Stomach (tissue), 4 donors: ENCODE measurements around the gene BHLHA15.

Experiments
- POLR2A ChIP-seq, 4 donors: fragments of 450-650 bp; IDR thresholded peaks; one replicate each; pipeline ENCODE4 v1.6.1; 2016; ENCODE audit warnings: antibody characterized with exemption in 4 of 4, control low read depth in 2 of 4, mild to moderate bottlenecking in 1 of 4, moderate library complexity in 1 of 4
- TF ChIP-seq, protein P1 (sequence below), 7 experiments: fragments of 450-650 bp in 4 of 7; fragments of 200-600 bp in 3 of 7; sonication (generic) in 3 of 7; IDR thresholded peaks; one replicate each; pipeline ENCODE4 v1.5.1; 2016 to 2019; ENCODE audit warnings: antibody characterized with exemption in 7 of 7, control low read depth in 2 of 7, mild to moderate bottlenecking in 1 of 7

DNA sequence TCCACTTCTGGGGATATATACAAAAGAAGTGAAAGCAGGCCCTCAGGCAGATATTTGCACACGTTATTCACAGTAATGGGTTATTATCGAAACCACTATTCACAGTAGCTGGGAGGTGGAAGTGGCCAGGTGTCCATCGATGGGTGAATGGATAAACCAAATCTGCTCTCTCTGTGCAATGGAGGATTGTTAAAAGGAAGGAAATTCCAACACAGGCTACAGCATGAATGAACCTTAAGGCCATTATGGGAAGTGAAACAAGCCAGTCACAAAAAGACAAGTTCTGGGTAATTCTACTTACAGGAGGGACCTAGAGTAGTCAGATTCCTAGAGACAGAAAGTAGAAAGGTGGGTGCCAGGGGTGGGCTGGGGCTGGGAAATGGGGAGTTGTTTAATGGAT, 48.5 kb upstream of the BHLHA15 start:
- TF ChIP-seq, protein P1, sequence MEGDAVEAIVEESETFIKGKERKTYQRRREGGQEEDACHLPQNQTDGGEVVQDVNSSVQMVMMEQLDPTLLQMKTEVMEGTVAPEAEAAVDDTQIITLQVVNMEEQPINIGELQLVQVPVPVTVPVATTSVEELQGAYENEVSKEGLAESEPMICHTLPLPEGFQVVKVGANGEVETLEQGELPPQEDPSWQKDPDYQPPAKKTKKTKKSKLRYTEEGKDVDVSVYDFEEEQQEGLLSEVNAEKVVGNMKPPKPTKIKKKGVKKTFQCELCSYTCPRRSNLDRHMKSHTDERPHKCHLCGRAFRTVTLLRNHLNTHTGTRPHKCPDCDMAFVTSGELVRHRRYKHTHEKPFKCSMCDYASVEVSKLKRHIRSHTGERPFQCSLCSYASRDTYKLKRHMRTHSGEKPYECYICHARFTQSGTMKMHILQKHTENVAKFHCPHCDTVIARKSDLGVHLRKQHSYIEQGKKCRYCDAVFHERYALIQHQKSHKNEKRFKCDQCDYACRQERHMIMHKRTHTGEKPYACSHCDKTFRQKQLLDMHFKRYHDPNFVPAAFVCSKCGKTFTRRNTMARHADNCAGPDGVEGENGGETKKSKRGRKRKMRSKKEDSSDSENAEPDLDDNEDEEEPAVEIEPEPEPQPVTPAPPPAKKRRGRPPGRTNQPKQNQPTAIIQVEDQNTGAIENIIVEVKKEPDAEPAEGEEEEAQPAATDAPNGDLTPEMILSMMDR (IDR thresholded peaks at IDR 0.05): no peak
- no peak for TF ChIP-seq POLR2A (IDR thresholded peaks at IDR 0.05)
